HepG2 (cell line): ENCODE data around the gene GPR89A. TPM values are rescaled to one million over a fixed set of nuclear protein-coding genes. Genes with fewer than 3 reads are reported as not detected.

Source experiments
- CHCHD3 ChIP-seq: sonication (generic); formaldehyde crosslinking; IDR thresholded peaks from 2 replicates; pipeline ENCODE4 v1.8.0; 2022; ENCODE audit warnings: mild to moderate bottlenecking, missing genetic modification reagents, moderate library complexity
- HNF4A ChIP-seq: sonication (generic); formaldehyde crosslinking; IDR thresholded peaks from 2 replicates; pipeline ENCODE4 v1.4.0; 2020; ENCODE audit warnings: missing genetic modification reagents
- SIN3B ChIP-seq: fragments of 150-350 bp; IDR thresholded peaks from 2 replicates; pipeline ENCODE4 v1.6.1; 2014; ENCODE audit warnings: low read length
- ZFP36L1 ChIP-seq: sonication (generic); formaldehyde crosslinking; IDR thresholded peaks from 2 replicates; pipeline ENCODE4 v1.8.0; 2022; ENCODE audit warnings: mild to moderate bottlenecking, missing genetic modification reagents, moderate library complexity
- ZNF629 ChIP-seq: sonication (generic); formaldehyde crosslinking; conservative IDR thresholded peaks from 2 replicates; pipeline ENCODE4 v1.5.0; 2020; ENCODE audit warnings: missing genetic modification reagents
- ZNF850 ChIP-seq: sonication (generic); formaldehyde crosslinking; conservative IDR thresholded peaks from 2 replicates; pipeline ENCODE4 v1.9.0; 2021; ENCODE audit warnings: mild to moderate bottlenecking, missing genetic modification reagents
- polyA plus RNA-seq, 8 experiments: library from polyadenylated mRNA; depleted of rRNA in 3 of 8; stranded (reverse) in 7 of 8; unstranded in 1 of 8; fragments of >200 nt; fragmentation: Illumina TruSeq in 4 of 8; extraction: Trizol in 4 of 8; gene quantifications; 2 replicates each; pipeline versions ENCODE4 v1.2.1 to v1.2.3, GENCODE V29; 2011 to 2016; ENCODE audit warnings: low read depth in 4 of 8, missing spikeins in 1 of 8, mixed read lengths in 1 of 8; ENCODE audit not compliant: insufficient read depth in 1 of 8
- total RNA-seq, 5 experiments: library from RNA; depleted of rRNA; stranded (reverse); fragments of >200 nt; fragmentation: Illumina TruSeq; extraction: Trizol; gene quantifications; 2 replicates each; pipeline ENCODE4 v1.2.3, GENCODE V29; 2016; ENCODE audit warnings: low read depth in 1 of 5
- TF ChIP-seq, protein P1 (sequence below): sonication (generic); formaldehyde crosslinking; IDR thresholded peaks from 2 replicates; pipeline ENCODE4 v1.4.0; 2020; ENCODE audit warnings: mild to moderate bottlenecking, missing genetic modification reagents, borderline replicate concordance
- TF ChIP-seq, protein P2 (sequence below): sonication (generic); formaldehyde crosslinking; IDR thresholded peaks from 2 replicates; pipeline ENCODE4 v1.8.0; 2022; ENCODE audit warnings: mild to moderate bottlenecking, missing genetic modification reagents, moderate library complexity

Gene GPR89A
- total and polyA plus RNA-seq, 2 of the 13 experiments (the other 11 are each of a cell fraction or from before 2014, with no cell fraction given), result 23.4 to 32.6 TPM

DNA sequence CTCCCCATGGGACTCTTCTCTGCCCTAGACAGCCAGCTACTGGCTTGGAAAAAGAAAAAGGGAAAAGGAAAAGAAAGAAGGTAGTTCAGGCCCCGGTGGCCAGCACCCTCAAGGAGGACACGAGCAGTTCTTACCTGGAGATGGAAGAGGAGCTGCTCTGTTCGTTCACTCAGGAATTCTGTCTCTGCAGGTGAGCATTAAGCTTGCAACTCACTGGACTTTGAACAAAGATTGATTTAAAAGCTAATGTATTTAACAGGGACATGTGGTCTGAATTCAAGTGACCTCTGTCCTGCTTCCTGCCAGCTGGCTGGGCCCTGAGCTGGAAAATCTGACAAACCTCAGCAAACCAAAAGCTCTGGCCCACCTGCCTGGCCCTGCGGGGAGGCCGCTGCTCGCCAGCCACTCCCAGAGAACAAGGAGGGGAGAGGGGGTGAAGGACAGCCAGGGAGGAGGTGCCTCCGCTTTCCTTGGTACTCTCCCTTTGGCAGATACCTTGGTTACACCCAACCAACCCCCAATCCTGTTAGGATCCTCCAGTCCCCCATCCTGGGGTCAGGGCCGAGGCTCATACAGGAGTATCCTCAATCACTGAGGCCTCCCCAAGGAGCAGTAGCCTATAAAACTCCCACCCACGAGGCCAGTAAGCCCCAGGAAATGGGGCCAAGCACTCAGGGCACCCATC lies 99.5 kb downstream of the GPR89A start, which contains the start of gene PDZK1 (continued):
- TF ChIP-seq, protein P1, sequence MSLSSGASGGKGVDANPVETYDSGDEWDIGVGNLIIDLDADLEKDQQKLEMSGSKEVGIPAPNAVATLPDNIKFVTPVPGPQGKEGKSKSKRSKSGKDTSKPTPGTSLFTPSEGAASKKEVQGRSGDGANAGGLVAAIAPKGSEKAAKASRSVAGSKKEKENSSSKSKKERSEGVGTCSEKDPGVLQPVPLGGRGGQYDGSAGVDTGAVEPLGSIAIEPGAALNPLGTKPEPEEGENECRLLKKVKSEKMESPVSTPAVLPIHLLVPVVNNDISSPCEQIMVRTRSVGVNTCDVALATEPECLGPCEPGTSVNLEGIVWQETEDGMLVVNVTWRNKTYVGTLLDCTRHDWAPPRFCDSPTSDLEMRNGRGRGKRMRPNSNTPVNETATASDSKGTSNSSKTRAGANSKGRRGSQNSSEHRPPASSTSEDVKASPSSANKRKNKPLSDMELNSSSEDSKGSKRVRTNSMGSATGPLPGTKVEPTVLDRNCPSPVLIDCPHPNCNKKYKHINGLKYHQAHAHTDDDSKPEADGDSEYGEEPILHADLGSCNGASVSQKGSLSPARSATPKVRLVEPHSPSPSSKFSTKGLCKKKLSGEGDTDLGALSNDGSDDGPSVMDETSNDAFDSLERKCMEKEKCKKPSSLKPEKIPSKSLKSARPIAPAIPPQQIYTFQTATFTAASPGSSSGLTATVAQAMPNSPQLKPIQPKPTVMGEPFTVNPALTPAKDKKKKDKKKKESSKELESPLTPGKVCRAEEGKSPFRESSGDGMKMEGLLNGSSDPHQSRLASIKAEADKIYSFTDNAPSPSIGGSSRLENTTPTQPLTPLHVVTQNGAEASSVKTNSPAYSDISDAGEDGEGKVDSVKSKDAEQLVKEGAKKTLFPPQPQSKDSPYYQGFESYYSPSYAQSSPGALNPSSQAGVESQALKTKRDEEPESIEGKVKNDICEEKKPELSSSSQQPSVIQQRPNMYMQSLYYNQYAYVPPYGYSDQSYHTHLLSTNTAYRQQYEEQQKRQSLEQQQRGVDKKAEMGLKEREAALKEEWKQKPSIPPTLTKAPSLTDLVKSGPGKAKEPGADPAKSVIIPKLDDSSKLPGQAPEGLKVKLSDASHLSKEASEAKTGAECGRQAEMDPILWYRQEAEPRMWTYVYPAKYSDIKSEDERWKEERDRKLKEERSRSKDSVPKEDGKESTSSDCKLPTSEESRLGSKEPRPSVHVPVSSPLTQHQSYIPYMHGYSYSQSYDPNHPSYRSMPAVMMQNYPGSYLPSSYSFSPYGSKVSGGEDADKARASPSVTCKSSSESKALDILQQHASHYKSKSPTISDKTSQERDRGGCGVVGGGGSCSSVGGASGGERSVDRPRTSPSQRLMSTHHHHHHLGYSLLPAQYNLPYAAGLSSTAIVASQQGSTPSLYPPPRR (CRISPR knock-in tag), result peak; percentile 52; the same call in 1 of the 2 replicates
- TF ChIP-seq ZNF629 (CRISPR knock-in tag) (0 out of 2 replicates have a peak, but pooled peaks have one; percentile 43), ZFP36L1 (CRISPR knock-in tag) (no peak), ZNF850 (CRISPR knock-in tag) (no peak), CHCHD3 (no peak), HNF4A (peak; percentile 95), SIN3B (no peak)
- TF ChIP-seq, protein P2, sequence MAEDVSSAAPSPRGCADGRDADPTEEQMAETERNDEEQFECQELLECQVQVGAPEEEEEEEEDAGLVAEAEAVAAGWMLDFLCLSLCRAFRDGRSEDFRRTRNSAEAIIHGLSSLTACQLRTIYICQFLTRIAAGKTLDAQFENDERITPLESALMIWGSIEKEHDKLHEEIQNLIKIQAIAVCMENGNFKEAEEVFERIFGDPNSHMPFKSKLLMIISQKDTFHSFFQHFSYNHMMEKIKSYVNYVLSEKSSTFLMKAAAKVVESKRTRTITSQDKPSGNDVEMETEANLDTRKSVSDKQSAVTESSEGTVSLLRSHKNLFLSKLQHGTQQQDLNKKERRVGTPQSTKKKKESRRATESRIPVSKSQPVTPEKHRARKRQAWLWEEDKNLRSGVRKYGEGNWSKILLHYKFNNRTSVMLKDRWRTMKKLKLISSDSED, result no peak
